Stimulated activated naive CD8-positive, alpha-beta T cell treated with anti-CD3 and anti-CD28 coated beads, Interleukin-15, Interleukin-2, amounts not matched to agents 100 ng/mL and 50 ng/mL, for 24 hours (primary cell): Measurements from ENCODE around the gene LAX1.
"Not testable (repeated sequence)": the region's sequence is repeated elsewhere in the genome, so short reads cannot be mapped to it uniquely, and the experiment has no call there.

Experiments
- H3K27ac Mint-ChIP-seq: one replicate; pipeline ENCODE4 v1.8.0; 2021; ENCODE audit warnings: mild to moderate bottlenecking, mixed read lengths
- H3K27me3 Mint-ChIP-seq: one replicate; pipeline ENCODE4 v1.8.0; 2021; ENCODE audit warnings: mixed read lengths
- H3K36me3 Mint-ChIP-seq: one replicate; pipeline ENCODE4 v1.8.0; 2021; ENCODE audit warnings: low read depth, mixed read lengths
- H3K4me1 Mint-ChIP-seq: one replicate; pipeline ENCODE4 v1.8.0; 2021; ENCODE audit warnings: low read depth, mixed read lengths
- H3K4me3 Mint-ChIP-seq: one replicate; pipeline ENCODE4 v1.8.0; 2021; ENCODE audit warnings: mild to moderate bottlenecking, mixed read lengths
- H3K9me3 Mint-ChIP-seq: one replicate; pipeline ENCODE4 v1.8.0; 2021; ENCODE audit warnings: mixed read lengths

LAX1 gene

GRCh38 chr1:203789966-203790365 is 25.0 kb downstream of the LAX1 start:
- Mint-ChIP-seq H3K4me1 (peaks cover 4% of the 10 kb centered on the region), H3K36me3 (no peaks in the 10 kb centered on the region), H3K27me3 (no peaks in the 10 kb centered on the region)

GRCh38 chr1:203791498-203791897 is 26.5 kb downstream of the LAX1 start:
- no peaks in the 10 kb centered on the region for H3K27me3 Mint-ChIP-seq
- no peak overlapping the region for H3K4me3 Mint-ChIP-seq
- H3K4me1 Mint-ChIP-seq: peaks cover 10% of the 10 kb centered on the region
- H3K27ac Mint-ChIP-seq: no peak overlapping the region
- H3K9me3 Mint-ChIP-seq: no peaks in the 10 kb centered on the region
- peaks cover 5% of the 10 kb centered on the region for H3K36me3 Mint-ChIP-seq

More at GRCh38 chr1:203789966-203790365, 25.0 kb downstream of the LAX1 start:
- Mint-ChIP-seq H3K4me3 (no peak overlapping the region), H3K27ac (no peak overlapping the region), H3K9me3 (no peaks in the 10 kb centered on the region)

GRCh38 chr1:203792486-203792885 is 27.5 kb downstream of the LAX1 start:
- H3K36me3 Mint-ChIP-seq: peaks cover 12% of the 10 kb centered on the region

GRCh38 chr1:203793561-203793960 is 28.6 kb downstream of the LAX1 start:
- not testable (repeated sequence) for H3K27ac Mint-ChIP-seq, H3K9me3 Mint-ChIP-seq, H3K4me3 Mint-ChIP-seq, H3K27me3 Mint-ChIP-seq
- peaks cover 29% of the 10 kb centered on the region for H3K4me1 Mint-ChIP-seq
- H3K36me3 Mint-ChIP-seq: peaks cover 23% of the 10 kb centered on the region

More at GRCh38 chr1:203792486-203792885, 27.5 kb downstream of the LAX1 start:
- H3K27me3 Mint-ChIP-seq: no peaks in the 10 kb centered on the region
- peaks cover 2% of the 10 kb centered on the region for H3K9me3 Mint-ChIP-seq
- H3K4me3 Mint-ChIP-seq: no peak overlapping the region
- peaks cover 18% of the 10 kb centered on the region for H3K4me1 Mint-ChIP-seq
- no peak overlapping the region for H3K27ac Mint-ChIP-seq

GRCh38 chr1:203794764-203795440 is 29.9 kb downstream of the LAX1 start:
- Mint-ChIP-seq H3K4me1 (peaks cover 43% of the 10 kb centered on the region), H3K27ac (peak overlapping the region; percentile 96), H3K36me3 (peaks cover 37% of the 10 kb centered on the region), H3K27me3 (no peaks in the 10 kb centered on the region), H3K4me3 (peak overlapping the region; percentile 94), H3K9me3 (peaks cover 8% of the 10 kb centered on the region)

- no peaks in the 10 kb centered on the region for H3K27me3 Mint-ChIP-seq
- H3K9me3 Mint-ChIP-seq: peaks cover 8% of the 10 kb centered on the region
- H3K4me1 Mint-ChIP-seq: peaks cover 50% of the 10 kb centered on the region
Measured at GRCh38 chr1:203795441-203796235, 30.7 kb downstream of the LAX1 start, which contains the start of the genes ZBED6 and ZC3H11A. Gene ZBED6 (plus strand): TSS chr1:203795623. CDS start chr1:203797523, 1,900 bp downstream. Gene ZC3H11A (plus strand): TSS chr1:203795623. CDS start chr1:203817071, 21,448 bp downstream.

GRCh38 chr1:203796236-203796605 is 31.2 kb downstream of the LAX1 start:
- Mint-ChIP-seq H3K4me3 (peak overlapping the region; percentile 94), H3K9me3 (peaks cover 8% of the 10 kb centered on the region), H3K4me1 (peaks cover 56% of the 10 kb centered on the region), H3K36me3 (peaks cover 44% of the 10 kb centered on the region), H3K27ac (peak overlapping the region; percentile 97), H3K27me3 (no peaks in the 10 kb centered on the region)

More at GRCh38 chr1:203795441-203796235, 30.7 kb downstream of the LAX1 start, which contains the start of the genes ZBED6 and ZC3H11A:
- Mint-ChIP-seq H3K4me3 (peak within 1 kb of the TSS; percentile 94), H3K36me3 (peaks cover 42% of the 10 kb centered on the region), H3K27ac (peak within 1 kb of the TSS; percentile 97)

- peaks cover 8% of the 10 kb centered on the region for H3K9me3 Mint-ChIP-seq
- no peaks in the 10 kb centered on the region for H3K27me3 Mint-ChIP-seq
- peak overlapping the region; percentile 36 for H3K27ac Mint-ChIP-seq
- peaks cover 53% of the 10 kb centered on the region for H3K36me3 Mint-ChIP-seq
- peak overlapping the region; percentile 94 for H3K4me3 Mint-ChIP-seq
- peaks cover 63% of the 10 kb centered on the region for H3K4me1 Mint-ChIP-seq
Measured at GRCh38 chr1:203797216-203797615, 32.2 kb downstream of the LAX1 start.

GRCh38 chr1:203797948-203798655 is 33.1 kb downstream of the LAX1 start:
- Mint-ChIP-seq H3K36me3 (peaks cover 60% of the 10 kb centered on the region), H3K27me3 (no peaks in the 10 kb centered on the region), H3K9me3 (peaks cover 8% of the 10 kb centered on the region), H3K4me3 (peak overlapping the region; percentile 94), H3K4me1 (peaks cover 68% of the 10 kb centered on the region), H3K27ac (peak overlapping the region; percentile 61)

- no peak overlapping the region for H3K4me3 Mint-ChIP-seq
- peaks cover 70% of the 10 kb centered on the region for H3K36me3 Mint-ChIP-seq
Measured at GRCh38 chr1:203799157-203799556, 34.2 kb downstream of the LAX1 start.

GRCh38 chr1:203799971-203800370 is 35.0 kb downstream of the LAX1 start:
- Mint-ChIP-seq H3K4me3 (no peak overlapping the region), H3K36me3 (peaks cover 76% of the 10 kb centered on the region), H3K27me3 (no peaks in the 10 kb centered on the region), H3K9me3 (peaks cover 8% of the 10 kb centered on the region), H3K4me1 (peaks cover 75% of the 10 kb centered on the region), H3K27ac (peak overlapping the region; percentile 28)

More at GRCh38 chr1:203799157-203799556, 34.2 kb downstream of the LAX1 start:
- peaks cover 8% of the 10 kb centered on the region for H3K9me3 Mint-ChIP-seq
- no peaks in the 10 kb centered on the region for H3K27me3 Mint-ChIP-seq
- no peak overlapping the region for H3K27ac Mint-ChIP-seq
- H3K4me1 Mint-ChIP-seq: peaks cover 75% of the 10 kb centered on the region

GRCh38 chr1:203805689-203806088 is 40.7 kb downstream of the LAX1 start:
- Mint-ChIP-seq H3K4me1 (peaks cover 42% of the 10 kb centered on the region), H3K9me3 (no peaks in the 10 kb centered on the region), H3K27me3 (no peaks in the 10 kb centered on the region), H3K4me3 (no peak overlapping the region), H3K27ac (no peak overlapping the region), H3K36me3 (peaks cover 69% of the 10 kb centered on the region)

- H3K36me3 Mint-ChIP-seq: peaks cover 70% of the 10 kb centered on the region
- H3K27me3 Mint-ChIP-seq: no peaks in the 10 kb centered on the region
- no peak overlapping the region for H3K4me3 Mint-ChIP-seq
- H3K4me1 Mint-ChIP-seq: peaks cover 37% of the 10 kb centered on the region
- no peak overlapping the region for H3K27ac Mint-ChIP-seq
- H3K9me3 Mint-ChIP-seq: no peaks in the 10 kb centered on the region
Measured at GRCh38 chr1:203807196-203807595, 42.2 kb downstream of the LAX1 start.

GRCh38 chr1:203813581-203814341 is 48.8 kb downstream of the LAX1 start:
- no peaks in the 10 kb centered on the region for H3K27me3 Mint-ChIP-seq
- H3K27ac Mint-ChIP-seq: no peak overlapping the region
- peaks cover 18% of the 10 kb centered on the region for H3K4me1 Mint-ChIP-seq
- peaks cover 63% of the 10 kb centered on the region for H3K36me3 Mint-ChIP-seq
- no peaks in the 10 kb centered on the region for H3K9me3 Mint-ChIP-seq
- H3K4me3 Mint-ChIP-seq: no peak overlapping the region
